Upper lobe of left lung (tissue), 6 donors: ENCODE results near the gene AHCYL2. TPM values are rescaled to one million over a fixed set of nuclear protein-coding genes. Genes with fewer than 3 reads are reported as not detected.

Source experiments
- ATAC-seq, 2 donors: fragments of 200-7000 bp; cut with Tn5 transposase; one replicate each; pipeline ENCODE4 v1.9.1; 2022; ENCODE audit warnings: mild to moderate bottlenecking in 2 of 2, moderate library complexity in 2 of 2; ENCODE audit not compliant: low FRiP score in 2 of 2
- DNase-seq, 2 donors: peaks; one replicate each; pipeline ENCODE4 v3.0.0-alpha.2; 2019 to 2020
- H3K27ac ChIP-seq, 4 donors: fragments of 200-600 bp; sonication (generic); one replicate each; pipeline ENCODE4 v1.5.1; 2016 to 2019
- H3K27me3 ChIP-seq, 4 donors: fragments of 200-600 bp; sonication (generic); one replicate each; pipeline ENCODE4 v1.5.1; 2017 to 2019
- H3K36me3 ChIP-seq, 4 donors: fragments of 200-600 bp; sonication (generic); one replicate each; pipeline ENCODE4 v1.5.1; 2016 to 2019
- H3K4me1 ChIP-seq, 4 donors: fragments of 200-600 bp; sonication (generic); one replicate each; pipeline ENCODE4 v1.5.1; 2018 to 2019
- H3K4me3 ChIP-seq, 4 donors: fragments of 200-600 bp; sonication (generic); one replicate each; pipeline ENCODE4 v1.5.1; 2017 to 2019; ENCODE audit warnings: mild to moderate bottlenecking in 2 of 4, moderate library complexity in 1 of 4
- H3K9me3 ChIP-seq, 4 donors: fragments of 200-600 bp; sonication (generic); one replicate each; pipeline ENCODE4 v1.5.1; 2018 to 2019
- CTCF ChIP-seq, 6 experiments: fragments of 450-650 bp in 4 of 6; fragments of 200-600 bp in 2 of 6; sonication (generic) in 2 of 6; IDR thresholded peaks; one replicate each; pipeline ENCODE4 v1.5.1; 2016 to 2019; ENCODE audit warnings: antibody characterized with exemption in 6 of 6
- EP300 ChIP-seq, 4 donors: sonication (generic); formaldehyde crosslinking; IDR thresholded peaks; one replicate each; pipeline ENCODE4 v1.5.1; 2017; ENCODE audit warnings: antibody characterized with exemption in 4 of 4, control low read depth in 2 of 4
- POLR2A ChIP-seq, 4 donors: fragments of 450-650 bp; IDR thresholded peaks; one replicate each; pipeline ENCODE4 v1.5.1; 2016 to 2017; ENCODE audit warnings: antibody characterized with exemption in 4 of 4, mild to moderate bottlenecking in 2 of 4
- POLR2AphosphoS5 ChIP-seq, 2 donors: sonication (generic); formaldehyde crosslinking; IDR thresholded peaks; one replicate each; pipeline ENCODE4 v1.5.1; 2017; ENCODE audit warnings: antibody characterized with exemption in 2 of 2
- WGBS, 2 donors: methylation state at CpG; one replicate each; pipeline ENCODE4 v1.1.5; 2017 to 2018; 5-methylcytosine and 5-hydroxymethylcytosine counted together
- total RNA-seq, 6 donors: library from RNA; depleted of rRNA in 4 of 6; stranded (reverse); fragments of >200 nt in 4 of 6; gene quantifications; one replicate each; pipeline versions ENCODE4 v1.1.0 to v1.2.1, GENCODE V29; 2016 to 2021
- donor health status: DM: no; HTN: no; CAD: no; lungs with moderate emphysema.
- donor health status: DM: no; HTN: yes; CAD: no; lungs with severe emphysema.

AHCYL2 gene
- total RNA-seq, 6 donors from 2014 or later, result 41.9 to 197 (median 110) TPM

- Histone ChIP-seq H3K27me3 (no peaks in the 10 kb centered on the region), H3K36me3 (no peaks in the 10 kb centered on the region), H3K4me3 (no peak overlapping the region), H3K4me1 (no peaks in the 10 kb centered on the region), H3K9me3 (no peaks in the 10 kb centered on the region), H3K27ac (no peak overlapping the region)
- WGBS, 2 donors, result 73 to 81% methylated on average over 4 of the region's 4 CpGs
- no peak for TF ChIP-seq CTCF (IDR thresholded peaks at IDR 0.05)
- no peak for TF ChIP-seq POLR2AphosphoS5 (IDR thresholded peaks at IDR 0.05)
- no peak for TF ChIP-seq POLR2A (IDR thresholded peaks at IDR 0.05)
- no peak for TF ChIP-seq EP300 (IDR thresholded peaks at IDR 0.05)
- ATAC-seq, result no peak
- DNase-seq, result no peak
These were observed 34.0 kb downstream of the AHCYL2 start for GRCh38 chr7:129258649-129259389.

GRCh38 chr7:129262324-129262723, 37.5 kb downstream of the AHCYL2 start:
- 57 to 74% methylated on average over 2 of the region's 2 CpGs for WGBS, 2 donors
- no peak for ATAC-seq

GRCh38 chr7:129263168-129263567, 38.3 kb downstream of the AHCYL2 start:
- H3K27me3 ChIP-seq, result no peaks in the 10 kb centered on the region
- DNase-seq (no peak), ATAC-seq (no peak)
- no peak overlapping the region for H3K27ac ChIP-seq
- H3K4me1 ChIP-seq, result no peaks in the 10 kb centered on the region
- 93% methylated on average over 2 of the region's 2 CpGs for WGBS, 2 donors
- no peaks in the 10 kb centered on the region for H3K36me3 ChIP-seq
- no peak overlapping the region for H3K4me3 ChIP-seq
- H3K9me3 ChIP-seq, result no peaks in the 10 kb centered on the region
- TF ChIP-seq CTCF (IDR thresholded peaks at IDR 0.05) (no peak), EP300 (IDR thresholded peaks at IDR 0.05) (no peak), POLR2A (IDR thresholded peaks at IDR 0.05) (no peak), POLR2AphosphoS5 (IDR thresholded peaks at IDR 0.05) (no peak)

More at GRCh38 chr7:129262324-129262723, 37.5 kb downstream of the AHCYL2 start:
- Histone ChIP-seq H3K27me3 (no peaks in the 10 kb centered on the region), H3K27ac (no peak overlapping the region), H3K9me3 (no peaks in the 10 kb centered on the region), H3K36me3 (no peaks in the 10 kb centered on the region), H3K4me3 (no peak overlapping the region), H3K4me1 (no peaks in the 10 kb centered on the region)
- TF ChIP-seq EP300 (IDR thresholded peaks at IDR 0.05) (no peak), POLR2A (IDR thresholded peaks at IDR 0.05) (no peak), CTCF (IDR thresholded peaks at IDR 0.05) (no peak), POLR2AphosphoS5 (IDR thresholded peaks at IDR 0.05) (no peak)
- no peak for DNase-seq

- Histone ChIP-seq H3K4me1 (no peaks in the 10 kb centered on the region), H3K36me3 (no peaks in the 10 kb centered on the region), H3K27ac (no peak overlapping the region), H3K9me3 (no peaks in the 10 kb centered on the region), H3K27me3 (no peaks in the 10 kb centered on the region), H3K4me3 (no peak overlapping the region)
- no peak for TF ChIP-seq EP300 (IDR thresholded peaks at IDR 0.05)
- no peak for TF ChIP-seq POLR2A (IDR thresholded peaks at IDR 0.05)
- TF ChIP-seq POLR2AphosphoS5 (IDR thresholded peaks at IDR 0.05), result no peak
- TF ChIP-seq CTCF (IDR thresholded peaks at IDR 0.05), result no peak
- 75 to 83% methylated on average over 4 of the region's 4 CpGs for WGBS, 2 donors
- DNase-seq, result no peak
- no peak for ATAC-seq
These were observed 39.7 kb downstream of the AHCYL2 start for GRCh38 chr7:129264534-129264933.

GRCh38 chr7:129265328-129265727, 40.5 kb downstream of the AHCYL2 start:
- Histone ChIP-seq H3K27ac (no peak overlapping the region), H3K27me3 (no peaks in the 10 kb centered on the region), H3K4me3 (no peak overlapping the region), H3K36me3 (no peaks in the 10 kb centered on the region), H3K4me1 (no peaks in the 10 kb centered on the region), H3K9me3 (no peaks in the 10 kb centered on the region)
- ATAC-seq (no peak), DNase-seq (no peak)
- WGBS, 2 donors, result 80 to 83% methylated on average over 1 of the region's 1 CpG
- no peak for TF ChIP-seq POLR2AphosphoS5 (IDR thresholded peaks at IDR 0.05)
- no peak for TF ChIP-seq POLR2A (IDR thresholded peaks at IDR 0.05)
- TF ChIP-seq EP300 (IDR thresholded peaks at IDR 0.05), result no peak
- TF ChIP-seq CTCF (IDR thresholded peaks at IDR 0.05), result no peak
